ENCODE data around the gene MYO9A. TPM values are rescaled to one million over a fixed set of nuclear protein-coding genes. Genes with fewer than 3 reads are reported as not detected.

Gene MYO9A
- total and polyA plus RNA-seq, 10 of the 15 experiments (the other 5 are each of a cell fraction or from before 2014, with no cell fraction given): 3.3 to 25.3 (median 12.2) TPM

- intact Hi-C loops (cut with micrococcal nuclease; ENCODE audit: unreplicated experiment): no loop called here
- Histone ChIP-seq H2AFZ (ENCODE audit: control insufficient read depth, low read depth, low read length) (no peak overlapping the region), H3K9ac (ENCODE audit: control insufficient read depth, insufficient read depth, low read length) (no peak overlapping the region), H3K27ac (ENCODE audit: control insufficient read depth, insufficient read depth) (no peak overlapping the region), H3K4me1 (ENCODE audit: control insufficient read depth, insufficient read depth, low read length) (no peaks in the 10 kb centered on the region), H3K9me3 (replicated peaks; ENCODE audit: control insufficient read depth, insufficient read depth, low read length) (no peaks in the 10 kb centered on the region), H3K27me3 (replicated peaks in 1 of 2; ENCODE audit: control insufficient read depth in 2 of 2, insufficient read depth in 2 of 2, low read length in 1 of 2) (no peaks in the 10 kb centered on the region), H3K79me2 (ENCODE audit: control insufficient read depth, insufficient read depth, low read length) (peaks cover 8% of the 10 kb centered on the region), H4K20me1 (ENCODE audit: control insufficient read depth, insufficient read depth) (no peaks in the 10 kb centered on the region), H3K4me3 (no peak overlapping the region), H3K4me2 (ENCODE audit: control insufficient read depth, insufficient read depth) (no peak overlapping the region), H3K36me3 (ENCODE audit: control insufficient read depth in 2 of 2, insufficient read depth in 2 of 2, low read length in 1 of 2) (no peaks in the 10 kb centered on the region)
- in situ Hi-C loops (cut with MboI): no loop called here
- RAD21 ChIA-PET (ENCODE audit: unreplicated experiment): no interaction called here
- FAIRE-seq (no peak), DNase-seq (ENCODE audit: low read depth, low spot score) (no peak), ATAC-seq (no peak)
- POLR2A ChIA-PET: interaction anchor here (0.6 kb wide), 1 partner anchor 17 kb away, joined by 3 read pairs; no protein-coding TSS in a partner anchor
- BruUV-seq (replicated peaks): no TSS peak
- CTCF ChIA-PET: no interaction called here
- SMC1A ChIA-PET (ENCODE audit: uncharacterized antibody, unreplicated experiment): interaction anchor here (0.7 kb wide), 1 partner anchor 135 kb away, joined by 3 read pairs; no protein-coding TSS in a partner anchor
- TF ChIP-seq SP1 (IDR thresholded peaks at IDR 0.05; ENCODE audit: low read depth, low read length): no peak
- TF ChIP-seq RBBP5 (conservative IDR thresholded peaks at IDR 0.05): no peak
- no peak for TF ChIP-seq BMI1 (IDR thresholded peaks at IDR 0.05; ENCODE audit: borderline replicate concordance)
- TF ChIP-seq PAX5 (IDR thresholded peaks at IDR 0.05; ENCODE audit: borderline replicate concordance, low read depth, low read length): no peak
- no peak for TF ChIP-seq ESRRA (IDR thresholded peaks at IDR 0.05; ENCODE audit: low read length)
- no peak for TF ChIP-seq CBFB (IDR thresholded peaks at IDR 0.05; ENCODE audit: low read depth)
- TF ChIP-seq ZBTB40 (IDR thresholded peaks at IDR 0.05; ENCODE audit: borderline replicate concordance): no peak
- no peak for TF ChIP-seq HCFC1 (IDR thresholded peaks at IDR 0.05; ENCODE audit: low read length)
- TF ChIP-seq STAT1 (conservative IDR thresholded peaks at IDR 0.05): no peak
- no peak for TF ChIP-seq GABPA (IDR thresholded peaks at IDR 0.05; ENCODE audit: low read depth)
- no peak for TF ChIP-seq ZBTB4 (CRISPR knock-in tag; IDR thresholded peaks at IDR 0.05)
- TF ChIP-seq, protein P1, sequence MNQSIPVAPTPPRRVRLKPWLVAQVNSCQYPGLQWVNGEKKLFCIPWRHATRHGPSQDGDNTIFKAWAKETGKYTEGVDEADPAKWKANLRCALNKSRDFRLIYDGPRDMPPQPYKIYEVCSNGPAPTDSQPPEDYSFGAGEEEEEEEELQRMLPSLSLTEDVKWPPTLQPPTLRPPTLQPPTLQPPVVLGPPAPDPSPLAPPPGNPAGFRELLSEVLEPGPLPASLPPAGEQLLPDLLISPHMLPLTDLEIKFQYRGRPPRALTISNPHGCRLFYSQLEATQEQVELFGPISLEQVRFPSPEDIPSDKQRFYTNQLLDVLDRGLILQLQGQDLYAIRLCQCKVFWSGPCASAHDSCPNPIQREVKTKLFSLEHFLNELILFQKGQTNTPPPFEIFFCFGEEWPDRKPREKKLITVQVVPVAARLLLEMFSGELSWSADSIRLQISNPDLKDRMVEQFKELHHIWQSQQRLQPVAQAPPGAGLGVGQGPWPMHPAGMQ (IDR thresholded peaks at IDR 0.05; ENCODE audit: borderline replicate concordance): no peak
- TF ChIP-seq FOS (IDR thresholded peaks at IDR 0.05; ENCODE audit: borderline replicate concordance, extremely low read depth, insufficient read length): no peak
- TF ChIP-seq, protein P2, sequence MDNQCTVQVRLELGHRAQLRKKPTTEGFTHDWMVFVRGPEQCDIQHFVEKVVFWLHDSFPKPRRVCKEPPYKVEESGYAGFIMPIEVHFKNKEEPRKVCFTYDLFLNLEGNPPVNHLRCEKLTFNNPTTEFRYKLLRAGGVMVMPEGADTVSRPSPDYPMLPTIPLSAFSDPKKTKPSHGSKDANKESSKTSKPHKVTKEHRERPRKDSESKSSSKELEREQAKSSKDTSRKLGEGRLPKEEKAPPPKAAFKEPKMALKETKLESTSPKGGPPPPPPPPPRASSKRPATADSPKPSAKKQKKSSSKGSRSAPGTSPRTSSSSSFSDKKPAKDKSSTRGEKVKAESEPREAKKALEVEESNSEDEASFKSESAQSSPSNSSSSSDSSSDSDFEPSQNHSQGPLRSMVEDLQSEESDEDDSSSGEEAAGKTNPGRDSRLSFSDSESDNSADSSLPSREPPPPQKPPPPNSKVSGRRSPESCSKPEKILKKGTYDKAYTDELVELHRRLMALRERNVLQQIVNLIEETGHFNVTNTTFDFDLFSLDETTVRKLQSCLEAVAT (IDR thresholded peaks at IDR 0.05): no peak
- TF ChIP-seq BHLHE40 (IDR thresholded peaks at IDR 0.05; ENCODE audit: borderline replicate concordance in 1 of 2, low read depth in 2 of 2, low read length in 1 of 2): no peak
- 94% methylated on average over 3 of the region's 3 CpGs for WGBS (ENCODE audit: insufficient coverage, insufficient replicate concordance, low lambda C conversion rate, missing lambda C conversion rate)
Measured at GRCh38 chr15:72110355-72110754, 7.6 kb downstream of the MYO9A start.

All from GM12878 (cell line).